Nephron (organoid): ENCODE results near the gene BMPR1B.

ENCODE experiments used
- H3K27ac Mint-ChIP-seq, 3 experiments: 2 replicates each; pipeline ENCODE4 v1.8.0; 2020; ENCODE audit warnings: mixed read lengths in 3 of 3, mild to moderate bottlenecking in 2 of 3, moderate library complexity in 1 of 3
- H3K27me3 Mint-ChIP-seq: 2 replicates; pipeline ENCODE4 v1.8.0; 2021; ENCODE audit warnings: low read depth, mild to moderate bottlenecking, moderate library complexity, mixed read lengths
- H3K36me3 Mint-ChIP-seq: 2 replicates; pipeline ENCODE4 v1.8.0; 2020; ENCODE audit warnings: low read depth, mixed read lengths
- H3K4me1 Mint-ChIP-seq: 2 replicates; pipeline ENCODE4 v1.8.0; 2020; ENCODE audit warnings: mixed read lengths
- H3K4me3 Mint-ChIP-seq, 3 experiments: 2 replicates each; pipeline ENCODE4 v1.8.0; 2020; ENCODE audit warnings: mild to moderate bottlenecking in 3 of 3, mixed read lengths in 3 of 3, moderate library complexity in 2 of 3
- H3K9me3 Mint-ChIP-seq: 2 replicates; pipeline ENCODE4 v1.8.0; 2020; ENCODE audit warnings: mixed read lengths
- TF ChIP-seq, protein P1 (sequence below), 3 experiments: fragments of 200-600 bp; sonication (generic); IDR thresholded peaks; one replicate each; pipeline ENCODE4 v1.5.0; 2021; ENCODE audit warnings: antibody characterized with exemption in 3 of 3; ENCODE audit not compliant: unreplicated experiment in 3 of 3

BMPR1B gene

DNA sequence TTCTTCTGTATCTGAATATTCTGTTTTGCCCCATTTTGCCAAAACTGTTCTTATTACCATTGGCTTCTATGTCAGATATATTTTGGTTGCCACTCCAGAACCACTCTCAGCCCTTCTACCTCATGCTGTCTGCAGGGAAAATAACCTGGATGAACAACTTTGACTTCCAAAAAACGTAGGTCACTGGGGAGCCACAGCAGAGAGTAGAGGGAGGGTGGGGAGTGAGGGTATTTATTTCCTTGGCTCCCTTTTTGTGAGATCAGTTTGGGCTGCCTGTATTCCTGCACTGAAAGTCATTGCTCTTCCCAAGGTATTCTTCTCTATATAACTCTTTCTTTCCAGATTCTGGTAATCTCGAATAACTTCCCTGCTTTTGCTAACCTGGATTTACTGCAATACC is 6.3 kb downstream of the BMPR1B start:
- Mint-ChIP-seq H3K4me3 (no peak overlapping the region), H3K36me3 (no peaks in the 10 kb centered on the region), H3K4me1 (no peaks in the 10 kb centered on the region), H3K27me3 (peaks cover 40% of the 10 kb centered on the region), H3K9me3 (no peaks in the 10 kb centered on the region), H3K27ac (no peak overlapping the region)
- TF ChIP-seq, protein P1, sequence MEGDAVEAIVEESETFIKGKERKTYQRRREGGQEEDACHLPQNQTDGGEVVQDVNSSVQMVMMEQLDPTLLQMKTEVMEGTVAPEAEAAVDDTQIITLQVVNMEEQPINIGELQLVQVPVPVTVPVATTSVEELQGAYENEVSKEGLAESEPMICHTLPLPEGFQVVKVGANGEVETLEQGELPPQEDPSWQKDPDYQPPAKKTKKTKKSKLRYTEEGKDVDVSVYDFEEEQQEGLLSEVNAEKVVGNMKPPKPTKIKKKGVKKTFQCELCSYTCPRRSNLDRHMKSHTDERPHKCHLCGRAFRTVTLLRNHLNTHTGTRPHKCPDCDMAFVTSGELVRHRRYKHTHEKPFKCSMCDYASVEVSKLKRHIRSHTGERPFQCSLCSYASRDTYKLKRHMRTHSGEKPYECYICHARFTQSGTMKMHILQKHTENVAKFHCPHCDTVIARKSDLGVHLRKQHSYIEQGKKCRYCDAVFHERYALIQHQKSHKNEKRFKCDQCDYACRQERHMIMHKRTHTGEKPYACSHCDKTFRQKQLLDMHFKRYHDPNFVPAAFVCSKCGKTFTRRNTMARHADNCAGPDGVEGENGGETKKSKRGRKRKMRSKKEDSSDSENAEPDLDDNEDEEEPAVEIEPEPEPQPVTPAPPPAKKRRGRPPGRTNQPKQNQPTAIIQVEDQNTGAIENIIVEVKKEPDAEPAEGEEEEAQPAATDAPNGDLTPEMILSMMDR (IDR thresholded peaks at IDR 0.05; ENCODE audit: unreplicated experiment in 3 of 3): no peak

DNA sequence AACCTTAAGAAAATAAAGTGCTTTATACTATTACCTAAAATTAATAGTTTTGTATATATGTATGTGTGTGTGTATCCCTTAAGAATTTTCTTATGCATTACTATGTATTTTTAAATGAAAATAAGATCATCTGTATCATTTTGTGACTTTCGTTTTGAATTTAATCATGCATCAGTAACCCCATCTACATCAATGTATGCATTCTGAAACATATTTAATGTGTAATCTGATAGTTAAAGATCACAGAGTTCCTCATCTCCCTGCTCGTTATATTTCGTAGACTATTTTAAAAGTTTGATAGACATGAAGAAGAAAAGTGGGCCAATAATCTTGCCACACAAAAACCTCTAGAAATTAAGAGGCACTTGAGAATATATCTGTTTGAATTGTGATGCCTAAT is 7.4 kb downstream of the BMPR1B start:
- peak overlapping the region in 1 of 3 experiments; percentile 64 for H3K27ac Mint-ChIP-seq
- no peaks in the 10 kb centered on the region for H3K9me3 Mint-ChIP-seq
- H3K36me3 Mint-ChIP-seq: no peaks in the 10 kb centered on the region
- H3K4me1 Mint-ChIP-seq: no peaks in the 10 kb centered on the region
- H3K4me3 Mint-ChIP-seq: no peak overlapping the region
- TF ChIP-seq, protein P1 (IDR thresholded peaks at IDR 0.05; ENCODE audit: unreplicated experiment in 3 of 3): no peak
- H3K27me3 Mint-ChIP-seq: peaks cover 28% of the 10 kb centered on the region

DNA sequence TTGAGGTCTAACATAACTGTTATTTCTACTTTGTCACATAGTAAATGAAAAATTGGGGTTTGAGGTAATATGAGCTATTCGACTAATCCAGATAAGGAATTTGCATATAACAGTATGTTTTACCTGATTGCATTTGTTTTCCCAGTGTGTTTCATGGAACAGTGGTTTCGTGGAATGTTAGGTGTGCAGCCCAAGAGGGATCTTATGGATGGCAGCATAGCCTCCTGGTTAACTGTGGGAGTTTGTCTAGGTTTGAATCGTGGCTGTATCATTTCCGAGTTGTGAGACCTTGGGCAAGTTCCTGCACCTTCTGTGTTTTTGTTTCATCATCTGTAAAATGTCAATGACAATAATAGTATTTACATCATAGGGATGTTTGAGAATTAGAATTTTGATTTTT is 7.9 kb downstream of the BMPR1B start:
- Mint-ChIP-seq H3K27ac (peak overlapping the region in 2 of 3 experiments; percentile 12 to 64), H3K36me3 (no peaks in the 10 kb centered on the region), H3K27me3 (peaks cover 24% of the 10 kb centered on the region), H3K9me3 (no peaks in the 10 kb centered on the region), H3K4me3 (no peak overlapping the region), H3K4me1 (no peaks in the 10 kb centered on the region)
- TF ChIP-seq, protein P1 (IDR thresholded peaks at IDR 0.05; ENCODE audit: unreplicated experiment in 3 of 3): no peak

DNA sequence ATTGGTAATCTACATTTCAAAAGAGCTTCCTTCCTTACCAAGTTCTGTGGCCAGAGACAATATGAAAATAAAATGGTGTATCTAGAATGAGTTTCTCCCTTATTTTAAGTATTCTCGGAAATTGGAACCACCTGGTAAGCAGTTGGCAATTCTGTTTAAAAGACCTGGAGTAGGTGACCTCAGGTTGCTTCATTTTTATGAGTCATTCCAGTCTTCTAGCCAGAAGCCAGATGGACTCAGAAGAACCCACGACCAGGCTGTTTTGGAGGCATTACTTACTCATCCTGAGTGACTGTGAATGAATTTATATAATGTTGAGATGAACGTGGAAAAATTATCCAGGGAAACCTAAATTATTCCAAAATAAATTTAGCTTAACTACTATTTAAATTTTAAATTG is 9.1 kb downstream of the BMPR1B start:
- no peaks in the 10 kb centered on the region for H3K4me1 Mint-ChIP-seq
- no peak overlapping the region for H3K4me3 Mint-ChIP-seq
- TF ChIP-seq, protein P1 (IDR thresholded peaks at IDR 0.05; ENCODE audit: unreplicated experiment in 3 of 3): no peak
- no peaks in the 10 kb centered on the region for H3K36me3 Mint-ChIP-seq
- H3K27ac Mint-ChIP-seq: no peak overlapping the region
- H3K9me3 Mint-ChIP-seq: no peaks in the 10 kb centered on the region
- H3K27me3 Mint-ChIP-seq: peaks cover 14% of the 10 kb centered on the region

DNA sequence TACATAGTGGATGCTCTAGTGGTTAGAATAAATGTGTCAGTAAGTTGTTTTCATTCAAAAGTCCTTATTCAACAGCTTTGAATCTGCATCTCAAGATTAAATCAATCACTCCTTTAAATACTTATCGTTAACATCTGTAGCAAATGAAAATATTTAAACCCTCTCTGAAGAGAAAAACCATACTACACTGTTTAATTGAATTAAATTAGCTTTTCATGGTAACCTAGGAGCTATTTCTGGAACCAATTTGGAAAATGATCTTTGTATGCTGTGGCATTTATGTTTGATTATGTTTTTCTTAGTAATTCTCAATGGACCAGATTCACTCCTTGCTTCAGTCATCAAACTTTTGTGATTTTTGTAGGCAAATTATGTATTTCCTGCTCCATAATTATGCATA is 9.7 kb downstream of the BMPR1B start:
- no peaks in the 10 kb centered on the region for H3K36me3 Mint-ChIP-seq
- TF ChIP-seq, protein P1 (IDR thresholded peaks at IDR 0.05; ENCODE audit: unreplicated experiment in 3 of 3): no peak
- H3K9me3 Mint-ChIP-seq: no peaks in the 10 kb centered on the region
- no peaks in the 10 kb centered on the region for H3K4me1 Mint-ChIP-seq
- no peak overlapping the region for H3K27ac Mint-ChIP-seq
- H3K4me3 Mint-ChIP-seq: no peak overlapping the region
- H3K27me3 Mint-ChIP-seq: peaks cover 10% of the 10 kb centered on the region

DNA sequence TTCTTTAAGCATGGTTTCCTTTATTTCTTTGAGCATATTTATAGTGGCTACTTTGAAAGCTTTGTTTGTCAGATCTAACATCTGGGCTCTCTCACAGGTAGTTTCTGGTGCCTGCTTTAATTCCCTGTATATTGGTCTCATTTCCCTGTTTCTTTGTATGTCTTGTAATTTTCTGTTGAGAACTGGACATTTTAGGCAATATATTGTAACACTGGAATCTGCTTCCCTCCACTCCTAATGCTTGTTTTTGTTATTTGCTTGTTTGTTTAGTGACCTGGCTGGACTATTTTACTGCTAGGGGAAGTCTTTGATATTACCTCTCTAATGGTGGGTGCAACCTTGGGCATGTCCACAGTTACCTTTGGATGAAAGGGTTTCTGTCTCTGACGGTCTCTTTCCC is 25.0 kb downstream of the BMPR1B start:
- Mint-ChIP-seq H3K27ac (no peak overlapping the region), H3K4me3 (no peak overlapping the region), H3K36me3 (peaks cover 33% of the 10 kb centered on the region), H3K27me3 (no peaks in the 10 kb centered on the region), H3K4me1 (no peaks in the 10 kb centered on the region), H3K9me3 (peaks cover 20% of the 10 kb centered on the region)
- TF ChIP-seq, protein P1 (IDR thresholded peaks at IDR 0.05; ENCODE audit: unreplicated experiment in 3 of 3): no peak
